Smooth muscle cell (in vitro differentiated cells): ENCODE measurements around the gene IFTAP. TPM values are rescaled to one million over a fixed set of nuclear protein-coding genes. Genes with fewer than 3 reads are reported as not detected.

ENCODE experiments used
- DNase-seq: peaks from one replicate; lab custom pipeline; 2025; ENCODE audit not compliant: unreplicated experiment; lab: John Stamatoyannopoulos, UW
- H2AFZ ChIP-seq: fragments of 200-600 bp; sonication (generic); 2 replicates; pipeline ENCODE4 v1.6.0; 2016; ENCODE audit warnings: antibody characterized with exemption, low read depth, mild to moderate bottlenecking
- H3F3A ChIP-seq: fragments of 200-600 bp; sonication (generic); 2 replicates; pipeline ENCODE4 v1.6.0; 2017; ENCODE audit warnings: antibody characterized with exemption, low read depth
- H3K27ac ChIP-seq: fragments of 200-600 bp; sonication (generic); 2 replicates; pipeline ENCODE4 v1.5.1; 2016; ENCODE audit warnings: low read depth, mild to moderate bottlenecking
- H3K27me3 ChIP-seq: fragments of 200-600 bp; sonication (generic); 2 replicates; pipeline ENCODE4 v1.6.1; 2016; ENCODE audit warnings: low read depth, mild to moderate bottlenecking
- H3K36me3 ChIP-seq: fragments of 200-600 bp; sonication (generic); 2 replicates; pipeline ENCODE4 v1.5.1; 2016; ENCODE audit warnings: low read depth
- H3K4me1 ChIP-seq: fragments of 200-600 bp; sonication (generic); 2 replicates; pipeline ENCODE4 v1.5.1; 2016; ENCODE audit warnings: low read depth
- H3K4me2 ChIP-seq: fragments of 200-600 bp; sonication (generic); 2 replicates; pipeline ENCODE4 v1.6.0; 2016; ENCODE audit warnings: mild to moderate bottlenecking
- H3K4me3 ChIP-seq: fragments of 200-600 bp; sonication (generic); 2 replicates; pipeline ENCODE4 v1.5.1; 2016; ENCODE audit warnings: mild to moderate bottlenecking
- H3K79me2 ChIP-seq: fragments of 200-600 bp; sonication (generic); 2 replicates; pipeline ENCODE4 v1.6.0; 2016; ENCODE audit warnings: low read depth, mild to moderate bottlenecking
- H3K9ac ChIP-seq: fragments of 200-600 bp; sonication (generic); 2 replicates; pipeline ENCODE4 v1.6.0; 2016; ENCODE audit warnings: low read depth
- H3K9me3 ChIP-seq: fragments of 200-600 bp; sonication (generic); replicated peaks from 2 replicates; pipeline ENCODE4 v1.5.1; 2016; ENCODE audit warnings: low read depth
- H4K20me1 ChIP-seq: fragments of 200-600 bp; sonication (generic); 2 replicates; pipeline ENCODE4 v1.6.0; 2016; ENCODE audit warnings: low read depth
- CTCF ChIP-seq: fragments of 200-600 bp; sonication (generic); IDR thresholded peaks from 2 replicates; pipeline ENCODE4 v1.5.1; 2017; ENCODE audit warnings: borderline replicate concordance, mild to moderate bottlenecking, antibody characterized with exemption; ENCODE audit not compliant: insufficient read depth, poor library complexity, severe bottlenecking
- WGBS: methylation state at CpG from one replicate; pipeline ENCODE4 v1.1.7; 2016; ENCODE audit warnings: low lambda C conversion rate; 5-methylcytosine and 5-hydroxymethylcytosine counted together
- polyA plus RNA-seq: library from polyadenylated mRNA; unstranded; fragments of >200 nt; fragmentation: Nextera tagmentation; extraction: Ambion mirVana; gene quantifications from 2 replicates; pipeline ENCODE4 v1.2.1, GENCODE V29; 2016
- total RNA-seq: library from RNA; depleted of rRNA; stranded (reverse); fragments of >200 nt; gene quantifications from 2 replicates; pipeline ENCODE4 v1.2.3, GENCODE V29; 2014

IFTAP gene
- total and polyA plus RNA-seq, 2 experiments from 2014 or later: 17.8 to 33.1 TPM

DNA sequence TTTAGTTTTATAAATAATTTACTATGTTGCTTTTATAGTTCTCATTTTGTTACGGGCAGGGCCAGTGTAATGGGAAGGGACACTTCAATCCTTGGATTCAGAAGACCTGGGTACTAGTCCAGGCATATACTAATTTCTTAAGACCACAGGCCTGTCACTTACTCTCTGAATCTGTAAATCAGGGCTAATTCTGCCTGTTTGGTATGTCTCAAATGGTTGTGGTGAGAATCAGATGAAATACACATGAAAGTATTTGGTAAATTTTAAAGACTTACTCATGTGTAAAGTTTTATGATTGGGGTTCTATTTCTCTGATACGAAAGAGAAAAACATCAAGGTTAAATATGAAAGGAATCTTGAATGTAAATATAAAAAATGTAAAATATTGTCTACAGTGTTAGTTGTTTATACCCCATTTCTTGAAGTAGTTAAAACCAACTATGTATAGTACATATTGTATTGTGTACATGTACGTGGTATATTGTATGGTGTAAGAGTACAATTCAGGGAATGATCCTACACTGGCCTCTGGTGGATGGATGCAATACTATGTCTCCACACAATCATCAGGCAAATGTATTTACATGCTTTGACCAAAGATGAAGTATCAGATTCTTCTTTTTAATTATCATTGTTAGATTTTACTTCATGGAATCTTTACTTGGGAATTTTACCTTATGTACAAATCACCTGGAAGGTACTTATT lies 28.3 kb downstream of the IFTAP start:
- Histone ChIP-seq H3K4me1 (no peaks in the 10 kb centered on the region), H3K27me3 (no peaks in the 10 kb centered on the region), H3K4me3 (no peak overlapping the region), H3K79me2 (no peaks in the 10 kb centered on the region), H3K9ac (no peak overlapping the region), H3K27ac (no peak overlapping the region), H3K36me3 (no peaks in the 10 kb centered on the region), H3K9me3 (no peaks in the 10 kb centered on the region), H2AFZ (no peak overlapping the region), H3K4me2 (no peak overlapping the region), H4K20me1 (no peaks in the 10 kb centered on the region), H3F3A (no peaks in the 10 kb centered on the region)
- TF ChIP-seq CTCF: peak; percentile 42
- 76% methylated on average over 3 of the region's 3 CpGs for WGBS
- no peak for DNase-seq

GRCh38 chr11:36623494-36623893 lies 29.2 kb downstream of the IFTAP start:
- Histone ChIP-seq H3K79me2 (no peaks in the 10 kb centered on the region), H3K4me2 (no peak overlapping the region), H3K36me3 (no peaks in the 10 kb centered on the region), H2AFZ (no peak overlapping the region), H3K4me1 (no peaks in the 10 kb centered on the region), H3K27me3 (no peaks in the 10 kb centered on the region), H3K9me3 (no peaks in the 10 kb centered on the region), H3K9ac (no peak overlapping the region), H4K20me1 (no peaks in the 10 kb centered on the region), H3F3A (no peaks in the 10 kb centered on the region), H3K4me3 (no peak overlapping the region), H3K27ac (no peak overlapping the region)
- no peak for DNase-seq
- TF ChIP-seq CTCF: no peak
- 89% methylated on average over 5 of the region's 5 CpGs for WGBS

GRCh38 chr11:36627006-36627405 lies 32.7 kb downstream of the IFTAP start:
- Histone ChIP-seq H3K4me2 (no peak overlapping the region), H3K36me3 (no peaks in the 10 kb centered on the region), H4K20me1 (no peaks in the 10 kb centered on the region), H3K9me3 (no peaks in the 10 kb centered on the region), H3K9ac (no peak overlapping the region), H3K4me3 (no peak overlapping the region), H2AFZ (no peak overlapping the region), H3F3A (no peaks in the 10 kb centered on the region), H3K79me2 (no peaks in the 10 kb centered on the region), H3K27ac (no peak overlapping the region), H3K4me1 (no peaks in the 10 kb centered on the region), H3K27me3 (no peaks in the 10 kb centered on the region)
- DNase-seq: no peak
- WGBS: 91% methylated on average over 1 of the region's 1 CpG
- no peak for TF ChIP-seq CTCF

GRCh38 chr11:36627471-36627870 lies 33.2 kb downstream of the IFTAP start:
- Histone ChIP-seq H3K27ac (no peak overlapping the region), H2AFZ (no peak overlapping the region), H3K4me2 (no peak overlapping the region), H3F3A (no peaks in the 10 kb centered on the region), H3K4me1 (no peaks in the 10 kb centered on the region), H4K20me1 (no peaks in the 10 kb centered on the region), H3K9me3 (no peaks in the 10 kb centered on the region), H3K27me3 (no peaks in the 10 kb centered on the region), H3K4me3 (no peak overlapping the region), H3K9ac (no peak overlapping the region), H3K79me2 (no peaks in the 10 kb centered on the region), H3K36me3 (no peaks in the 10 kb centered on the region)
- WGBS: 96% methylated on average over 2 of the region's 2 CpGs
- no peak for DNase-seq
- TF ChIP-seq CTCF: no peak
